ENCODE results near the gene SEC14L2.
"Not testable (repeated sequence)": the region's sequence is repeated elsewhere in the genome, so short reads cannot be mapped to it uniquely, and the experiment has no call there.

SEC14L2 gene

DNA sequence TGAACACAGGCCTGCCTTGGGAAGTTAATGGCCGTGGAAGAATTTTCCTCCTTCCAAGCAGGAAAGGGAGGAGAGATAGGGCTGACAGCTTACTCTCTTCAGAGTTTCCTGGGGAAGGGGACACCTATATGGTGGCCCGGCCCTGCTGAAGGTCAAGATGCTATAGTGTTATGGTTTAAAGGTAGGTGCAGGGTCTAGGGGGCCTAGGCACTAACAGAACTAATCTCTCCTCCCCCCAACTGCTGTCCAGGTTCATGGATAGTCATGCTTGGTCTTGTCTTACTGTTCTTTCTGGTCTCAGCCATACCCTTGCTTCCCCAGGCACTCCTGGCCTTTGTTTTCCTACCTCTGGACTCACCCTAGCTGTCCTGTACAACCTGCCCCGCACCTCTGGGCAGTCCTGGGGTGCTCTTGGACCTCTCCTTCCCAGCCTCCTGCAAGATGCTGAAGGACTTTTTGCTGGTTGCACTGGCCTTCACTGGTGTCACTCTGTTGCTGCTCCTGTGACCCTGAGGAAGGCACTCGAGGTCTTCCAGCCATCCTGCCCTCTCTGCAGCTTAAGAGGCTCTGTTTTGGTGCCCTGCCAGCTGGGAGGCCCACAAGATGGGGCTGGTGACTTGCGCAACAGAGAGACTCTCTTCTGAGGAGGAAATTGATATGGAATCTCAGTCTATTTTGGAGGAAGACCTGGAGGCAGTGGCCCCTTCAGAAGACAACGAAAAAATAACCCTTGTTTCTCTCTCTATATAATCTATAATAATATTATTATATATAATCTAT lies 57.1 kb downstream of the SEC14L2 start:
- peak in 1 of 58 donors; percentile 2 for DNase-seq

- no peak for DNase-seq
Measured at GRCh38 chr22:30455075-30455840, 58.4 kb downstream of the SEC14L2 start.

GRCh38 chr22:30457981-30458380 lies 61.2 kb downstream of the SEC14L2 start:
- peak in 30 of 58 donors; percentile 2 to 67 (median 14) for DNase-seq

DNA sequence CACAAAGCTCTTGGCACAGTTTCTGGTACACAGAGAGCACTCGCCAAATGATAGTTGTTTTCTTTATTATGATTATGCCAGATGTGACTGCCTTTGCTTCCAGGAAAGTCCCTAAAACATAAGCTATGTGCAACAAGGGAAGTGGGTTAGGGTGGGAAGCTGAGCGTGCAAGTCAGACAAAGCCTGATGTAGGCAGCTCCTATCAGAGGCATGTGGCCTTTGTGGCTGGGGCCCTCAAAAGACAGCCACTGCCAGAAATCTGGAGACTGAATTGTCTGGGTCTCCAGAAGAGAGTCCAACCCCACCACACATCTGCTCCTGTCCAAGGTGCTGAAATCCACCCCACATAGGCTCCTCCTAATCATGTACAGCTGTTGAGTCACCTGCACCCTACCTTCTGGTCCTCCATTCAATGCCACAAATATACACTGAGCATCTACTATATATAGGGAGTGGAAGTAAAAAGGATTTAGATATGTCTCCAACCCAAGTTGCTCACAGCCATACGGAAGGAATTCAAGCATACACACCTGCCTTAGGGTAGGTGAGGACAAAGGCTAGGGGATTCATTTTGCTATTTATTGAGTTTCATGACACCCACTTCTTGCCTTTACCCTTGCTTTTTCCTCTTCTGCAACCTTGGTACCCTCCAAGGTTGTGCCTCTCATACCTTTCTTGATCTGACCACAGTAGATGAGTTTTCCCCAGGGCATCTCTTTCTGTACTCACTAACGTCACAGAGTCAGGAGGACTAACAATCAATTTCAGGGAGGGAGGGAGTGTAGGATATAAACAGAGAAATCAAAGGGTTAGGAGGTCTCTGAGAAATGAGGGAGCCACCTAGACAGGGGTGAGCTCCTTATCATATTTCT lies 62.6 kb downstream of the SEC14L2 start:
- DNase-seq, result no peak

DNA sequence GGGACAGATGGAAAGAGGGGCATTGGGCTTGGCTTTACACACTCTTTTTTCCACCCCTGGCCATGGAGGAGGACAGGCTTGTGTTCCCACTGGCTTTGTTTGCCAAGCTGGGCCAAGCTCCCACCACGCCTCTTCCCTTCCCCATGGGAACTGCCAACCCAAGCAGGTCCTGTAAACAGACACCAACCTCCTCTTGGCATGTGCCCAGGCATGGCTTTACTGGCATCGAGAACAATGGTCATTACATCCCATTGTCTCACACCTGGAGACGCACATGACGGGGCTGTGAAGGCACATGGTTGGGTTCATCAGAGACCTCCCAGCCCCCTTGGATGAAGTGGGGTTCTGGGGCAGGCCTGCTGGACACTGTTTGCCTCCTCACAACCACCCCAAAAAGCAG lies 63.3 kb downstream of the SEC14L2 start:
- DNase-seq, result no peak

GRCh38 chr22:30460555-30460954 lies 63.7 kb downstream of the SEC14L2 start:
- not testable (repeated sequence) for DNase-seq

- DNase-seq, result no peak
Measured at GRCh38 chr22:30469165-30469564, 72.3 kb downstream of the SEC14L2 start.

DNA sequence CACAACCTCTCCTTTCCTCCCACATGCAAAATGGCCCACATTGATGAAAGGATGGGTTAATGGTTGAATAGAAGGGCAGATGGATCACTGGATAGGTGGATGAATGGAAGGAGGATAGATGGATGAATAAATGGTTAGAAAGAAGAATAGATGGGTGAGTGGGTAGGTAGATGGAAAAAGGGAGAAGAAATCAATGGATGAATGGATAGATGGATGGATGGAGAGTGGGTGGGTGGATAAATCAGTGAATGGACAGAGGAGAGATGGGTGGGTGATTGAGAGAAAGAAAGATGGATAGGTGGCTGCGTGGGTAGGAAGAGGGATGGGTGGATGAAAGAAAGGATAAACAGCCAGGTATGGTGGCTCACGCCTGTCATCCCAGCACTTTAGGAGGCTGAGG lies 73.8 kb downstream of the SEC14L2 start:
- no peak for DNase-seq

GRCh38 chr22:30471616-30472318 lies 74.9 kb downstream of the SEC14L2 start, which contains the start of gene SEC14L3:
SEC14L3 (minus strand) TSS chr22:30472017; CDS start chr22:30471958, 59 bp downstream.
- peak in 11 of 58 donors; percentile 1 to 30 (median 11) for DNase-seq

DNA sequence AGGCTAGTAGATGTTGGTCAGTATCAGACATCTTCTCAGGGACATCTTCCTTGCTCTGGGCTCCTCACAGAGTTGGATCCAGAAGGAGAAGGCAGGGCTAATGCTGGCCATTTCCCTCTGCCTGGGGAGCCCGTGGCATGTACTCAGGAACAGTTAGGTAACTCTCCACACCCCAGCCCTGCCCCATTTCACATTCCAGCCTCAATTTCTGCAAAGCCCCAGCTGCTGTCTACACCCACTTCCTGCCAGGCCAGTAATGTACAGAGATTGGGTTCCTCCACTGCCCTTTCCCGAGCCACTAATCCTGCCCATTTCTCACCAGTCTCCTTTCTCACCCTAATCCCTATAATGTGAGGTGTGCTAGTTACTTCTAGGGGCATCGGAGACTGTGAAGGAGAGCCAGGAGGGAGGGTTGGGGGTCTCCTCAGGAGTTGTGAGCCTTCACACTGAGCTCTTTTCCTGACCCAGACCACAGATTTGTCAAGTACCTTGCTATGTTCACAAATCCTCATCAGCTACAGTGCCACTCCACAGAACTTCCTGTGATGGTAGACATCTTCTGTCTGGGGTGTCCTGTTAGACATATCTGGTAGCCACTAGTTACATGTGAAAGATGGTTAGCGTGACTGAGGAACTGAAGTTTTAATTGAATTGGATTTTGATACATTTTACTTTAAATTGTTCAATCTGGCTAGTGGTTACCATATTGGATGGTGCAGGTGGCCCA lies 76.3 kb downstream of the SEC14L2 start:
- DNase-seq, result no peak

- DNase-seq, result no peak
Measured at GRCh38 chr22:30474121-30474520, 77.3 kb downstream of the SEC14L2 start.

Measured in anterior cingulate cortex (tissue), 58 donors.